Ectodermal cell (in vitro differentiated cells): Measurements from ENCODE around the gene FGD6.
A peak's percentile ranks its signal among the peaks of the same experiment; 100 is the strongest.

Experiments used
- H3K27ac ChIP-seq: 2 replicates; pipeline ENCODE4 v1.7.0; 2013; ENCODE audit warnings: mild to moderate bottlenecking, low read depth, low read length; ENCODE audit not compliant: insufficient read depth, poor library complexity, severe bottlenecking
- H3K27me3 ChIP-seq: 2 replicates; pipeline ENCODE4 v1.7.0; 2013; ENCODE audit warnings: mild to moderate bottlenecking, low read length; ENCODE audit not compliant: insufficient read depth, control insufficient read depth, poor library complexity, severe bottlenecking
- H3K36me3 ChIP-seq: one replicate; pipeline ENCODE4 v1.7.0; 2013; ENCODE audit warnings: low read length; ENCODE audit not compliant: control insufficient read depth, insufficient read depth
- H3K4me1 ChIP-seq: one replicate; pipeline ENCODE4 v1.7.0; 2013; ENCODE audit warnings: low read length; ENCODE audit not compliant: control insufficient read depth, insufficient read depth
- H3K4me3 ChIP-seq: 2 replicates; pipeline ENCODE4 v1.7.0; 2013; ENCODE audit warnings: low read depth, low read length, control low read depth; ENCODE audit not compliant: insufficient read depth
- H3K9me3 ChIP-seq: 2 replicates; pipeline ENCODE4 v1.7.0; 2013; ENCODE audit warnings: mild to moderate bottlenecking, low read length, moderate library complexity; ENCODE audit not compliant: control insufficient read depth
- WGBS, 2 experiments: methylation state at CpG; one replicate each; pipeline ENCODE4 v1.1.7; 2013; ENCODE audit warnings: missing lambda C conversion rate in 2 of 2; 5-methylcytosine and 5-hydroxymethylcytosine counted together

The FGD6 gene

DNA sequence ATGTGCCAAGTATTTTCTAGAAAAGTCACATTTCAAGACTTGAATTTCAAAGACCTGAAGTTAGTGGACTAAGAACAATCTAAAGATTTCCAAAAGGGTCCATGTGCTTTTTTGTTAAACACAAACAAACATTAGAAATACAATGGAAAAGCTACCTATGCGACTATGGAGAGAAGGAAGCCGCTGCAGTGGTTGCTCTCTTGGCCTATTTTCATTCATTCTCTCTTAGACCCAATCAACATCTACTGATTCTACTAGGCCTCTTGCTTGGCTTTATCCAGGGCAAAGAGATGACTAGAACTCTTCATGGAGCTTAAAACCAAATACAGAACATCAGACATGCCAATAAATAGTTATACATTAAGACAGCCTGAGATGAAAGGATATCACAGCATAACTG lies 9.9 kb downstream of the FGD6 start:
- Histone ChIP-seq H3K4me3 (no peak overlapping the region), H3K4me1 (peaks cover 15% of the 10 kb centered on the region), H3K27ac (no peak overlapping the region), H3K9me3 (no peaks in the 10 kb centered on the region), H3K27me3 (no peaks in the 10 kb centered on the region), H3K36me3 (no peaks in the 10 kb centered on the region)
- 58 to 70% methylated on average over 2 of the region's 2 CpGs for WGBS, 2 experiments

DNA sequence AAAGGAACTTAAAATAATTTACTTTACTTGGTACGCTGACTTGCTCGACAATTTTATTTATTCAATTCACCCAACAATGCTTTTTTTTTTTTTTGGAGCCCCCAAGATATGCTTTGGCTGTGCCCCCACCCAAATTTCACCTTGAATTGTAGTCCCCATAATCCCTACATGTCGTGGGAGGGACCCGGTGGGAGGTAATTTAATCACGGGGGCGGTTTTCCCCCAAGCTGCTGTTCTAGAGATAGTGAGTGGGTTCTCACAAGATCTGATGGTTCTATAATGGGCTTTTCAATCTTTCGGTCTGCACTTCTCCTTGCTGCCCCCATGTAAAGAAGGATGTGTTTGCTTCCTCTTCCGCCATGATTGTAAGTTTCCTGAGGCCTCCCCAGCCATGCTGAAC lies 10.4 kb downstream of the FGD6 start:
- Histone ChIP-seq H3K36me3 (no peaks in the 10 kb centered on the region), H3K27me3 (no peaks in the 10 kb centered on the region), H3K4me3 (no peak overlapping the region), H3K9me3 (no peaks in the 10 kb centered on the region), H3K4me1 (peaks cover 15% of the 10 kb centered on the region), H3K27ac (no peak overlapping the region)
- WGBS, 2 experiments: 94 to 95% methylated on average over 8 of the region's 8 CpGs

DNA sequence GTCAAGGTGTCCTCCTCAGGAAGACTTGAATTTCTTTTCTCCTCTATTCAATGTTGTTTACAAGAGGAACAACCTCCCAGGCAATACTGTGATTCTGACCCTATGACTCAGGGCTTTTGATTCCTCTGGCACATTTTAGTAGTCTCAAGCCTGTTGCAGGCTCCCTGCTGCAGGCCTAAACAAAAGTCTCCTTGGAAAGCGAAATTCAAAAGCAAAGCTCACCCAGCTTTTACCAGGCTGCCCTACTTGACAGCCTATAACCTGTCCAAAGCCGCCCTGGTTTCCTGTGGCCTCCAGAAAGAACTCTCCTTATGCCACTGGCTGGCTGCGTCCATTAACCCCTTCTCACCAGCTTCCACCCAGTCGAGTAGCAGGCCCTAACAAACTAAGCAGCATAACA lies 11.6 kb downstream of the FGD6 start:
- 11 to 16% methylated on average over 4 of the region's 4 CpGs for WGBS, 2 experiments
- Histone ChIP-seq H3K27ac (peak overlapping the region; percentile 67), H3K9me3 (no peaks in the 10 kb centered on the region), H3K4me1 (peaks cover 15% of the 10 kb centered on the region), H3K4me3 (no peak overlapping the region), H3K27me3 (no peaks in the 10 kb centered on the region), H3K36me3 (no peaks in the 10 kb centered on the region)

DNA sequence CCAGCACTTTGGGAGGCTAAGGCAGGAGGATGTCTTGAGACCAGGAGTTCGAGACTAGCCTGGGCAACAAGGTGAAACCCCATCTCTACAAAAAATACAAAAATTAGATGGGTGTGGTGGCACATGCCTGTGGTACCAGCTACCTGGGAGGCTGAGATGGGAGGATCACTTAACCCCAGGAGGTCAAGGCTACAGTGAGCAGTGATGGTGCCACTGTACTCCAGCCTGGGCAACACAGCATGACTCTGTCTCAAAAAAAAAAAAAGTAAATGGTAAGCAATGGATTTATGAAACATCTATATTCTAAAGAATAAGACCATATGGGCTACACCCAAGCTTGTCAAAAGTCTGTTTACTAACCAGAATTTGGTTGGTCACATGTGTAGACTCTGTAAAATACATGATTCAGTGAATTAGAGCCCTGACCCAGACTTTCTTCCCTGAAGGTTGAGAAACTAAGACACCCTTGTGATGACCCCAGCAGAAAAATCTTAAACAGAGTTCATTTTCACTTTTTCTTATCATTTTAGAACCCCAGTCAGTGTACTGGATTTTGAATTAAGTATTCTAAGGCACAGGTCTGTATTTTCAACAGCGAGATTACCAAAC lies 12.1 kb downstream of the FGD6 start:
- Histone ChIP-seq H3K4me1 (peaks cover 15% of the 10 kb centered on the region), H3K36me3 (no peaks in the 10 kb centered on the region), H3K27me3 (no peaks in the 10 kb centered on the region), H3K4me3 (no peak overlapping the region), H3K9me3 (no peaks in the 10 kb centered on the region), H3K27ac (peak overlapping the region; percentile 67)
- WGBS, 2 experiments: 80 to 89% methylated on average over 2 of the region's 2 CpGs

DNA sequence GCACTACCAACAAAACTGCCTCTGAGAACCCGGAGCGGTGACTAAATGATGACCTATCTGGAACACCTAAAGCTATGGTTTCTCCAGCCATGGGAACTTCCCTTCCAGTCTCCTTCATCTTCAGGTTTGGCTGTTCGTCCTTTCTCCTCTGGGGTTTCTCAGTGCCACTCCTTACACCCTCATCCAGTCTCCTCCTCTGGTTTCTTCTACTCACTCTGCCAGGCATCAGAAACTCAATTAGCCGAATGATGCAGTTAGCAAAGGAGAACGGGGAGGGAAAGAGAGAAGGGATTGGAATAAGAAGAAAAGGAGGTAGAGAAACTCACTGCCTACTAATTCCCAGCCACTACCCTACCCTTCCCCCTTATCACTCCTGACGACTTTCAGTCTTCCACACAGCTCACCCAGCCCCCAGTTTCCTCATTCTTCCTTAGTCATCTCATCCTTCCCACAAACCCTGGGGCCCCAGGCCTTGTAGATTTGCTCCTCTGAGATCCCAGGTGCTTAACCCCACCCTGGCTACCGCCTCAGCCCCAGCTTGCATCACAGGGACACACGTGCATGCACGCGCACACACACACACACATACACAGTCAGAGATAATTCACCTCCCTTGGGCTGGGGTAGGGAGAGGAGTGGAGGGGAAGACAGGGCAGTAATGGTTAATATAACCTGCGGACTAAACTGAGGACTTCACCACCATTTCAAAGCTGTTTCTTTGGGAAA lies 13.0 kb downstream of the FGD6 start:
- Histone ChIP-seq H3K4me3 (no peak overlapping the region), H3K4me1 (peaks cover 15% of the 10 kb centered on the region), H3K36me3 (no peaks in the 10 kb centered on the region), H3K27ac (no peak overlapping the region), H3K27me3 (no peaks in the 10 kb centered on the region), H3K9me3 (no peaks in the 10 kb centered on the region)
- WGBS, 2 experiments: 60 to 65% methylated on average over 6 to 10 of the region's 11 CpGs

DNA sequence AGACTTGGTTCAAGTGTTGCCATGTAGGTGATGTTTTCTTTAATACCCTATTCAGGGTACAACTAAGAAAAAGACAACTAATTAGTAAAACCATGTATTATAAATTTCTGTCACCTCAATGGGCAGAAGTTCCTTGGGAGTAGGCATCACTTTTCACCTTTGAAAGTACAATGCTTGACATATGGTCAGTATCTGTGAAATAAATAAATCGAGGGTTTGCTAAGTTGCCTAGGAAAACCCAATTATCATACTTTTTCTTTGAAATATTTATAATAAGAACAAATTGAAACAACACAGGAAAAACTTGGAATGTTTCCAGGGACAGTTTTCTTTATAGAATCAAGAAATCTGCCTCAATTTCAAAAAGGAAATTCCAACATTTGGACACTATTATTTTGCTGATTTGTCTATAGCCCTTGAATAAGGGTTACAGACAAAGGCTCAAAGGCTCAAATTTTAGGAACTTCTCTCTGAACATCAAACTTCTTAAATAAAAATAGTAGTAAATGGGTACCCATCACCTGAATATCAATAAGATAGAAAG lies 13.7 kb downstream of the FGD6 start:
- H3K36me3 ChIP-seq: no peaks in the 10 kb centered on the region
- no peak overlapping the region for H3K27ac ChIP-seq
- no peaks in the 10 kb centered on the region for H3K9me3 ChIP-seq

DNA sequence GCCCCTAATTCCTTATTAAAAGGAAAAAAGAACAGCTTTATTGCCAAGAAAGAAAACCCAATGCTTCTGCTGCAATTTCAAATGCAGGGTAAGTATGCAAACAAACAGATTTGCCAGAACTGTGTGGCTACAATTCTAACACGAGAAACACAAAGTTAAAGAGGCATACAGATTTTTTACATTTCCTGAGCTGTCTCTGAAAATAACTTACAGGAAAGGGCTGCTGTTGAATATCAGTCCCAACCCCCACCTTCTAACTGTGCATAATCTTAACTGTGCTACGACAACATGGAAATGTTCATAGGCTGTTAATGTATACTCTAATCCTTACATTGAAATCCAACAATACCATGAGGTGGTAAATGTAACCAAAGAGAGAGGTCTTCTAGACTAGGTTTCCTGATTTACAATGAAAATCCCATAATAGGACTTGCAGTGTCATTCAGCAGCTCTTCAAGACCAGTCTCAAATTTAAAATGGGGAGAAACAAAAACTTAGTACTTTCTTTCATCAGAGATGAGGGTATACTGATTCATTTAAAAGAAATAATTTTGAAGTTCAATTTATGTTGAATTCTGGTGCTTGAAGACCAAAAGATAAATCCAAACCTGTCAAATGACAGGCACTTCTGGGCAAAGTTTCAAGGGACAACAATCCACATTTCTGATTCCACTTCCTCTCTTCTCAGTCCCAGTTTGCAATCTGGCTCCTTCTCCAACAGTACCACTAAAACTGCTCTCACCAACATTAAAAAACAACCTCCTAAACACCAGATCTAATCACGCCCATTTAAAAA lies 14.4 kb downstream of the FGD6 start:
- H3K27ac ChIP-seq: no peak overlapping the region

More for the DNA sequence above, 13.7 kb downstream of the FGD6 start:
- WGBS, 2 experiments: 100% methylated on average over 1 of the region's 1 CpG; no CpG with 5 or more reads in 1 of the 2 experiments
- no peaks in the 10 kb centered on the region for H3K27me3 ChIP-seq
- H3K4me1 ChIP-seq: peaks cover 15% of the 10 kb centered on the region
- no peak overlapping the region for H3K4me3 ChIP-seq

DNA sequence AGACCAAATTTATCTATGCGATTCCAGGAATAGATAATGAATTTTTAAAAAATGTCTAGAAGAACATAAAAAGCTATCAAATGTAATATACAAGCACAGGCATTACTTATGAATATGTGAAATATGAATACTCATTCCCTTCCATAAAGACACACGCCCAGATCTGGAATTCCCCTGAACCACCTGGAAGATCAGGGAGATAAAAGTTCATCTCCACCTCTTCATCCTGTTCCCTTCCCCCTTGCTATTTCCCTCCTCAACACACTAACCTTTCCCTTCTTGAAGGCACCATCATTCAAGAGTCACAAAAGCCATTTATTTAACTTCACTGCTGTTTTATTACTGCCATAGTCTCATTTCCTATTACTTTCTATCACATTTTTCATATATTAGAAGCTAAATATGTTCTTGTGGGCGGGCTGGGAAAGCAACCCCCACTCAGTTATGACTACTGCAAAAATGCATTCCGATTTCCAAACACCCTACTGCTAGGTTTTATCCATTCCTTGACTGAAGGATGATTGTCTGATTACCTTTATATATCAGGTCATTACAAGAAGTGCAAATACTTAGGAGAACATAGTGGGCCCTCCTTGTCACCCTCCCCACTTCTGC lies 16.1 kb downstream of the FGD6 start:
- H3K36me3 ChIP-seq: no peaks in the 10 kb centered on the region
- no peaks in the 10 kb centered on the region for H3K9me3 ChIP-seq
- H3K27me3 ChIP-seq: no peaks in the 10 kb centered on the region
- WGBS, 2 experiments: 85 to 96% methylated on average over 1 to 3 of the region's 4 CpGs
- peaks cover 15% of the 10 kb centered on the region for H3K4me1 ChIP-seq
- H3K4me3 ChIP-seq: no peak overlapping the region
- H3K27ac ChIP-seq: no peak overlapping the region

More for the DNA sequence above, 14.4 kb downstream of the FGD6 start:
- Histone ChIP-seq H3K36me3 (no peaks in the 10 kb centered on the region), H3K27me3 (no peaks in the 10 kb centered on the region), H3K4me1 (peaks cover 15% of the 10 kb centered on the region), H3K9me3 (no peaks in the 10 kb centered on the region), H3K4me3 (no peak overlapping the region)
- 87 to 93% methylated on average over 1 to 3 of the region's 3 CpGs for WGBS, 2 experiments

DNA sequence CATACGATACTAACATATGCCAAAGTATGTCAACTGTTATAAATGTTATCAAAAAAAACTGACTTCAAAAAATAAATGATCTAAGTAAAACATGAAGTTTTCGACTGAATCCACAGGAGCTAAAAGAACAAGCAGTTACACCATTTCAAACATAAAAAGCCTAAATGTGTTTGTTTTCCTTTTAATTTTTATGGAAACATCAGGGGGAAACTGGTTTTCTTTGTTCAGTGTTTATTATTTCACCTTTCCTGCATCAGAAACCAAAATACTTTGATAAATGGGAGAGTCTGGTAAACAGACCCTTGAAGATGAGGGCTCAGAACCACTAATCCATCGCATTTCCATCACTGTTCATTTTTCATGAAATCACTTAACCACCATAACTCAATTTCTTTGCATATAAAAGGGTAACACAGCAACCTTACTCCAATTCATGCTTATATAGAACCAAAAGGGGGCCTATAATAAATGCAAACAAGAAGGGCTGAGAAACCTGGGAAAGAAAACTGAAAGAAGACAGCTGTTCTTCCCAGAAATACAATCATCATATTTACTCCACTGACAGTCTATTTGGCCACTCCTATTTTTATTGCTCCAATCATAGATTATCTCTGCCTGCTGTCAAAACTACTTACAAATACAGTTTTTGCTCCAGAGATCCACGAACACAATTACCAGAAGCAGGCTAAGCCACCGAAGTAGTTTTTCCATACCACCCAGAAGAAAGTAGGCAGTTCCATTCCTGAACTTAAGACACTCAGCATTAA lies 17.0 kb downstream of the FGD6 start:
- 88 to 91% methylated on average over 3 to 4 of the region's 5 CpGs for WGBS, 2 experiments
- Histone ChIP-seq H3K4me1 (peaks cover 8% of the 10 kb centered on the region), H3K27me3 (no peaks in the 10 kb centered on the region), H3K9me3 (no peaks in the 10 kb centered on the region), H3K27ac (no peak overlapping the region), H3K4me3 (no peak overlapping the region), H3K36me3 (no peaks in the 10 kb centered on the region)
